GM23338 (cell line): ENCODE data around the gene MCC. TPM values are rescaled to one million over a fixed set of nuclear protein-coding genes. Genes with fewer than 3 reads are reported as not detected.

ENCODE experiments used
- ATAC-seq: fragments of 200-7000 bp; cut with Tn5 transposase; 3 replicates; pipeline ENCODE4 v1.9.1; 2020
- DNase-seq: peaks from one replicate; pipeline ENCODE4 v3.0.0-alpha.2; 2015; ENCODE audit warnings: low spot score
- H2AFZ ChIP-seq: fragments of 200-600 bp; sonication (generic); 2 replicates; pipeline ENCODE4 v1.8.0; 2016; ENCODE audit warnings: antibody characterized with exemption, mild to moderate bottlenecking, moderate library complexity
- H3F3A ChIP-seq: fragments of 200-600 bp; sonication (generic); replicated peaks from 2 replicates; pipeline ENCODE4 v1.8.0; 2017; ENCODE audit warnings: antibody characterized with exemption, mixed run types, low read depth
- H3K27ac ChIP-seq: fragments of 200-600 bp; sonication (generic); 2 replicates; pipeline ENCODE4 v1.6.1; 2016; ENCODE audit warnings: low read depth
- H3K27me3 ChIP-seq: fragments of 200-600 bp; sonication (generic); 2 replicates; pipeline ENCODE4 v1.8.0; 2016; ENCODE audit warnings: mild to moderate bottlenecking, mixed run types, moderate library complexity; ENCODE audit not compliant: insufficient read depth
- H3K36me3 ChIP-seq: fragments of 200-600 bp; sonication (generic); 2 replicates; pipeline ENCODE4 v1.8.0; 2016; ENCODE audit warnings: mild to moderate bottlenecking; ENCODE audit not compliant: insufficient read depth
- H3K4me1 ChIP-seq: fragments of 200-600 bp; sonication (generic); 2 replicates; pipeline ENCODE4 v1.8.0; 2016; ENCODE audit warnings: mild to moderate bottlenecking, moderate library complexity; ENCODE audit not compliant: insufficient read depth
- H3K4me2 ChIP-seq: fragments of 200-600 bp; sonication (generic); 2 replicates; pipeline ENCODE4 v1.7.1; 2017; ENCODE audit warnings: mixed run types
- H3K4me3 ChIP-seq: fragments of 200-600 bp; sonication (generic); 2 replicates; pipeline ENCODE4 v1.6.1; 2016; ENCODE audit warnings: mixed run types
- H3K79me2 ChIP-seq: fragments of 200-600 bp; sonication (generic); replicated peaks from 2 replicates; pipeline ENCODE4 v1.8.0; 2017; ENCODE audit warnings: mild to moderate bottlenecking; ENCODE audit not compliant: insufficient read depth
- H3K9me2 ChIP-seq: fragments of 200-600 bp; sonication (generic); 2 replicates; pipeline ENCODE4 v1.8.0; 2017; ENCODE audit not compliant: insufficient read depth
- H4K20me1 ChIP-seq: fragments of 200-600 bp; sonication (generic); replicated peaks from 2 replicates; pipeline ENCODE4 v1.8.0; 2017; ENCODE audit warnings: mild to moderate bottlenecking; ENCODE audit not compliant: insufficient read depth
- H3K27ac Mint-ChIP-seq: 2 replicates; pipeline ENCODE4 v1.8.0; 2020; ENCODE audit warnings: inconsistent platforms, mild to moderate bottlenecking, moderate library complexity, mixed read lengths
- H3K27me3 Mint-ChIP-seq: 3 replicates; pipeline ENCODE4 v1.8.0; 2022; ENCODE audit warnings: low read depth, mild to moderate bottlenecking, moderate library complexity, mixed read lengths, inconsistent platforms; ENCODE audit not compliant: insufficient read depth, poor library complexity
- H3K36me3 Mint-ChIP-seq: 3 replicates; pipeline ENCODE4 v1.8.0; 2021; ENCODE audit warnings: low read depth, mild to moderate bottlenecking, inconsistent platforms, moderate library complexity, mixed read lengths
- H3K4me1 Mint-ChIP-seq: 3 replicates; pipeline ENCODE4 v1.8.0; 2020; ENCODE audit warnings: mild to moderate bottlenecking, inconsistent platforms, mixed read lengths
- H3K4me3 Mint-ChIP-seq: 3 replicates; pipeline ENCODE4 v1.8.0; 2021; ENCODE audit warnings: moderate library complexity, mild to moderate bottlenecking, inconsistent platforms, mixed read lengths
- H3K9me3 Mint-ChIP-seq: 3 replicates; pipeline ENCODE4 v1.8.0; 2020; ENCODE audit warnings: moderate library complexity, mild to moderate bottlenecking, inconsistent platforms, mixed read lengths
- CREB1 ChIP-seq: fragments of 250-450 bp; sonication (Bioruptor Pico); IDR thresholded peaks from 2 replicates; pipeline ENCODE4 v1.5.0; 2020; ENCODE audit warnings: low read depth, mild to moderate bottlenecking, moderate library complexity
- EZH2 ChIP-seq: fragments of 200-600 bp; sonication (generic); IDR thresholded peaks from one replicate; pipeline ENCODE4 v1.8.0; 2017; ENCODE audit warnings: antibody characterized with exemption, mild to moderate bottlenecking, low read depth; ENCODE audit not compliant: unreplicated experiment
- EZH2phosphoT487 ChIP-seq: fragments of 200-600 bp; sonication (generic); IDR thresholded peaks from one replicate; pipeline ENCODE4 v1.8.1; 2018; ENCODE audit warnings: antibody characterized with exemption; ENCODE audit not compliant: unreplicated experiment
- JUNB ChIP-seq: IDR thresholded peaks from one replicate; pipeline ENCODE4 v1.6.1; 2016; ENCODE audit warnings: antibody characterized with exemption; ENCODE audit not compliant: unreplicated experiment
- NANOG ChIP-seq: IDR thresholded peaks from 2 replicates; pipeline ENCODE4 v1.6.1; 2016; ENCODE audit warnings: antibody characterized with exemption, borderline replicate concordance
- POLR2AphosphoS5 ChIP-seq: IDR thresholded peaks from 2 replicates; pipeline ENCODE4 v1.6.1; 2016; ENCODE audit warnings: antibody characterized with exemption, low read depth
- STAT1 ChIP-seq: IDR thresholded peaks from one replicate; pipeline ENCODE4 v1.6.1; 2016; ENCODE audit warnings: antibody characterized with exemption; ENCODE audit not compliant: unreplicated experiment
- ZNF114 ChIP-seq: fragments of 250-450 bp; sonication (Bioruptor Pico); IDR thresholded peaks from 2 replicates; pipeline ENCODE4 v1.5.0; 2020; ENCODE audit warnings: mild to moderate bottlenecking, moderate library complexity
- ZNF331 ChIP-seq: fragments of 250-450 bp; sonication (Bioruptor Pico); IDR thresholded peaks from 2 replicates; pipeline ENCODE4 v1.5.0; 2020; ENCODE audit warnings: low read depth, mild to moderate bottlenecking, moderate library complexity
- polyA plus RNA-seq: library from polyadenylated mRNA; unstranded; fragments of >200 nt; fragmentation: Nextera tagmentation; extraction: Ambion mirVana; gene quantifications from 2 replicates; pipeline ENCODE4 v1.2.1, GENCODE V29; 2016
- total RNA-seq: library from RNA; depleted of rRNA; stranded (reverse); fragments of >200 nt; shearing (Covaris generic); gene quantifications from 2 replicates; pipeline ENCODE4 v1.2.3, GENCODE V29; 2014
- TF ChIP-seq, protein P1 (sequence below): IDR thresholded peaks from one replicate; pipeline ENCODE4 v1.6.1; 2018; ENCODE audit warnings: antibody characterized with exemption; ENCODE audit not compliant: unreplicated experiment
- TF ChIP-seq, protein P2 (sequence below): fragments of 250-450 bp; sonication (Bioruptor Pico); IDR thresholded peaks from 2 replicates; pipeline ENCODE4 v1.5.0; 2020; ENCODE audit warnings: mild to moderate bottlenecking, moderate library complexity
- TF ChIP-seq, protein P3 (sequence below): IDR thresholded peaks from 2 replicates; pipeline ENCODE4 v1.6.1; 2016; ENCODE audit warnings: antibody characterized with exemption
- TF ChIP-seq, protein P4 (sequence below), 2 experiments: fragments of 200-600 bp in 1 of 2; sonication (generic) in 1 of 2; conservative IDR thresholded peaks; 2 replicates each; pipeline versions ENCODE4 v1.5.1 to v1.6.1; 2016 to 2017; ENCODE audit warnings: antibody characterized with exemption in 2 of 2, low read depth in 2 of 2, mild to moderate bottlenecking in 2 of 2, moderate library complexity in 1 of 2

Gene MCC
- total and polyA plus RNA-seq, 2 experiments from 2014 or later, result 3.8 to 10.1 TPM

DNA sequence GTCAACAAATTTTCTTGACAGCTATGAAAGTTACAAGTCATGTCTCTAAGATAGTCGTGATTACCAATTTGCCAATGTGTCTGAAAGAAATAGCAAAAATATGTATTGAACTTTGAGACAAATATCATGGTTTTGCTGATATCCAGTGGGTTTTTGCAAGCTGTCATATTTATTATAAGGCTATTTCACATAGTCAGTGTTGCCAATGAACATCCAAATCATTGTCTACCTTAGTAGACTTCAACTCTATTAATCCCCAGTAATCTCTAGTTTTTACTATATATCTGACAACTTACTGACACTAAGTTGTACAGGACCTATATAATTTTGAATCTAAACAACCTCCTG lies 256.6 kb downstream of the MCC start:
- no peak for DNase-seq
- Histone ChIP-seq H3K27me3 (no peaks in the 10 kb centered on the region), H3K27ac (no peak overlapping the region), H3K79me2 (no peaks in the 10 kb centered on the region), H3K36me3 (no peaks in the 10 kb centered on the region), H2AFZ (no peak overlapping the region), H3K4me1 (peaks cover 33% of the 10 kb centered on the region), H4K20me1 (no peaks in the 10 kb centered on the region), H3K4me2 (no peak overlapping the region), H3K9me2 (no peaks in the 10 kb centered on the region), H3F3A (no peaks in the 10 kb centered on the region), H3K4me3 (no peak overlapping the region)
- no peaks in the 10 kb centered on the region for H3K36me3 Mint-ChIP-seq
- H3K27me3 Mint-ChIP-seq, result peaks cover under 1% of the 10 kb centered on the region
- TF ChIP-seq, protein P1, sequence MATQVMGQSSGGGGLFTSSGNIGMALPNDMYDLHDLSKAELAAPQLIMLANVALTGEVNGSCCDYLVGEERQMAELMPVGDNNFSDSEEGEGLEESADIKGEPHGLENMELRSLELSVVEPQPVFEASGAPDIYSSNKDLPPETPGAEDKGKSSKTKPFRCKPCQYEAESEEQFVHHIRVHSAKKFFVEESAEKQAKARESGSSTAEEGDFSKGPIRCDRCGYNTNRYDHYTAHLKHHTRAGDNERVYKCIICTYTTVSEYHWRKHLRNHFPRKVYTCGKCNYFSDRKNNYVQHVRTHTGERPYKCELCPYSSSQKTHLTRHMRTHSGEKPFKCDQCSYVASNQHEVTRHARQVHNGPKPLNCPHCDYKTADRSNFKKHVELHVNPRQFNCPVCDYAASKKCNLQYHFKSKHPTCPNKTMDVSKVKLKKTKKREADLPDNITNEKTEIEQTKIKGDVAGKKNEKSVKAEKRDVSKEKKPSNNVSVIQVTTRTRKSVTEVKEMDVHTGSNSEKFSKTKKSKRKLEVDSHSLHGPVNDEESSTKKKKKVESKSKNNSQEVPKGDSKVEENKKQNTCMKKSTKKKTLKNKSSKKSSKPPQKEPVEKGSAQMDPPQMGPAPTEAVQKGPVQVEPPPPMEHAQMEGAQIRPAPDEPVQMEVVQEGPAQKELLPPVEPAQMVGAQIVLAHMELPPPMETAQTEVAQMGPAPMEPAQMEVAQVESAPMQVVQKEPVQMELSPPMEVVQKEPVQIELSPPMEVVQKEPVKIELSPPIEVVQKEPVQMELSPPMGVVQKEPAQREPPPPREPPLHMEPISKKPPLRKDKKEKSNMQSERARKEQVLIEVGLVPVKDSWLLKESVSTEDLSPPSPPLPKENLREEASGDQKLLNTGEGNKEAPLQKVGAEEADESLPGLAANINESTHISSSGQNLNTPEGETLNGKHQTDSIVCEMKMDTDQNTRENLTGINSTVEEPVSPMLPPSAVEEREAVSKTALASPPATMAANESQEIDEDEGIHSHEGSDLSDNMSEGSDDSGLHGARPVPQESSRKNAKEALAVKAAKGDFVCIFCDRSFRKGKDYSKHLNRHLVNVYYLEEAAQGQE, result no peak
- TF ChIP-seq ZNF114 (CRISPR knock-in tag) (no peak), JUNB (no peak), NANOG (no peak), STAT1 (no peak), EZH2 (no peak), POLR2AphosphoS5 (no peak), EZH2phosphoT487 (no peak), ZNF331 (CRISPR knock-in tag) (no peak), CREB1 (CRISPR knock-in tag) (no peak)
- TF ChIP-seq, protein P2, sequence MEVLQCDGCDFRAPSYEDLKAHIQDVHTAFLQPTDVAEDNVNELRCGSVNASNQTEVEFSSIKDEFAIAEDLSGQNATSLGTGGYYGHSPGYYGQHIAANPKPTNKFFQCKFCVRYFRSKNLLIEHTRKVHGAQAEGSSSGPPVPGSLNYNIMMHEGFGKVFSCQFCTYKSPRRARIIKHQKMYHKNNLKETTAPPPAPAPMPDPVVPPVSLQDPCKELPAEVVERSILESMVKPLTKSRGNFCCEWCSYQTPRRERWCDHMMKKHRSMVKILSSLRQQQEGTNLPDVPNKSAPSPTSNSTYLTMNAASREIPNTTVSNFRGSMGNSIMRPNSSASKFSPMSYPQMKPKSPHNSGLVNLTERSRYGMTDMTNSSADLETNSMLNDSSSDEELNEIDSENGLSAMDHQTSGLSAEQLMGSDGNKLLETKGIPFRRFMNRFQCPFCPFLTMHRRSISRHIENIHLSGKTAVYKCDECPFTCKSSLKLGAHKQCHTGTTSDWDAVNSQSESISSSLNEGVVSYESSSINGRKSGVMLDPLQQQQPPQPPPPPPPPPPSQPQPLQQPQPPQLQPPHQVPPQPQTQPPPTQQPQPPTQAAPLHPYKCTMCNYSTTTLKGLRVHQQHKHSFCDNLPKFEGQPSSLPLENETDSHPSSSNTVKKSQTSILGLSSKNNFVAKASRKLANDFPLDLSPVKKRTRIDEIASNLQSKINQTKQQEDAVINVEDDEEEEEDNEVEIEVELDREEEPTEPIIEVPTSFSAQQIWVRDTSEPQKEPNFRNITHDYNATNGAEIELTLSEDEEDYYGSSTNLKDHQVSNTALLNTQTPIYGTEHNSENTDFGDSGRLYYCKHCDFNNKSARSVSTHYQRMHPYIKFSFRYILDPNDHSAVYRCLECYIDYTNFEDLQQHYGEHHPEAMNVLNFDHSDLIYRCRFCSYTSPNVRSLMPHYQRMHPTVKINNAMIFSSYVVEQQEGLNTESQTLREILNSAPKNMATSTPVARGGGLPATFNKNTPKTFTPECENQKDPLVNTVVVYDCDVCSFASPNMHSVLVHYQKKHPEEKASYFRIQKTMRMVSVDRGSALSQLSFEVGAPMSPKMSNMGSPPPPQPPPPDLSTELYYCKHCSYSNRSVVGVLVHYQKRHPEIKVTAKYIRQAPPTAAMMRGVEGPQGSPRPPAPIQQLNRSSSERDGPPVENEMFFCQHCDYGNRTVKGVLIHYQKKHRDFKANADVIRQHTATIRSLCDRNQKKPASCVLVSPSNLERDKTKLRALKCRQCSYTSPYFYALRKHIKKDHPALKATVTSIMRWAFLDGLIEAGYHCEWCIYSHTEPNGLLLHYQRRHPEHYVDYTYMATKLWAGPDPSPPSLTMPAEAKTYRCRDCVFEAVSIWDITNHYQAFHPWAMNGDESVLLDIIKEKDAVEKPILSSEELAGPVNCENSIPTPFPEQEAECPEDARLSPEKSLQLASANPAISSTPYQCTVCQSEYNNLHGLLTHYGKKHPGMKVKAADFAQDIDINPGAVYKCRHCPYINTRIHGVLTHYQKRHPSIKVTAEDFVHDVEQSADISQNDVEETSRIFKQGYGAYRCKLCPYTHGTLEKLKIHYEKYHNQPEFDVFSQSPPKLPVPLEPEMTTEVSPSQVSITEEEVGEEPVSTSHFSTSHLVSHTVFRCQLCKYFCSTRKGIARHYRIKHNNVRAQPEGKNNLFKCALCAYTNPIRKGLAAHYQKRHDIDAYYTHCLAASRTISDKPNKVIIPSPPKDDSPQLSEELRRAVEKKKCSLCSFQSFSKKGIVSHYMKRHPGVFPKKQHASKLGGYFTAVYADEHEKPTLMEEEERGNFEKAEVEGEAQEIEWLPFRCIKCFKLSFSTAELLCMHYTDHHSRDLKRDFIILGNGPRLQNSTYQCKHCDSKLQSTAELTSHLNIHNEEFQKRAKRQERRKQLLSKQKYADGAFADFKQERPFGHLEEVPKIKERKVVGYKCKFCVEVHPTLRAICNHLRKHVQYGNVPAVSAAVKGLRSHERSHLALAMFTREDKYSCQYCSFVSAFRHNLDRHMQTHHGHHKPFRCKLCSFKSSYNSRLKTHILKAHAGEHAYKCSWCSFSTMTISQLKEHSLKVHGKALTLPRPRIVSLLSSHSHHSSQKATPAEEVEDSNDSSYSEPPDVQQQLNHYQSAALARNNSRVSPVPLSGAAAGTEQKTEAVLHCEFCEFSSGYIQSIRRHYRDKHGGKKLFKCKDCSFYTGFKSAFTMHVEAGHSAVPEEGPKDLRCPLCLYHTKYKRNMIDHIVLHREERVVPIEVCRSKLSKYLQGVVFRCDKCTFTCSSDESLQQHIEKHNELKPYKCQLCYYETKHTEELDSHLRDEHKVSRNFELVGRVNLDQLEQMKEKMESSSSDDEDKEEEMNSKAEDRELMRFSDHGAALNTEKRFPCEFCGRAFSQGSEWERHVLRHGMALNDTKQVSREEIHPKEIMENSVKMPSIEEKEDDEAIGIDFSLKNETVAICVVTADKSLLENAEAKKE (CRISPR knock-in tag), result no peak
- TF ChIP-seq, protein P3, sequence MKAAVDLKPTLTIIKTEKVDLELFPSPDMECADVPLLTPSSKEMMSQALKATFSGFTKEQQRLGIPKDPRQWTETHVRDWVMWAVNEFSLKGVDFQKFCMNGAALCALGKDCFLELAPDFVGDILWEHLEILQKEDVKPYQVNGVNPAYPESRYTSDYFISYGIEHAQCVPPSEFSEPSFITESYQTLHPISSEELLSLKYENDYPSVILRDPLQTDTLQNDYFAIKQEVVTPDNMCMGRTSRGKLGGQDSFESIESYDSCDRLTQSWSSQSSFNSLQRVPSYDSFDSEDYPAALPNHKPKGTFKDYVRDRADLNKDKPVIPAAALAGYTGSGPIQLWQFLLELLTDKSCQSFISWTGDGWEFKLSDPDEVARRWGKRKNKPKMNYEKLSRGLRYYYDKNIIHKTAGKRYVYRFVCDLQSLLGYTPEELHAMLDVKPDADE, result no peak
- TF ChIP-seq, protein P4, sequence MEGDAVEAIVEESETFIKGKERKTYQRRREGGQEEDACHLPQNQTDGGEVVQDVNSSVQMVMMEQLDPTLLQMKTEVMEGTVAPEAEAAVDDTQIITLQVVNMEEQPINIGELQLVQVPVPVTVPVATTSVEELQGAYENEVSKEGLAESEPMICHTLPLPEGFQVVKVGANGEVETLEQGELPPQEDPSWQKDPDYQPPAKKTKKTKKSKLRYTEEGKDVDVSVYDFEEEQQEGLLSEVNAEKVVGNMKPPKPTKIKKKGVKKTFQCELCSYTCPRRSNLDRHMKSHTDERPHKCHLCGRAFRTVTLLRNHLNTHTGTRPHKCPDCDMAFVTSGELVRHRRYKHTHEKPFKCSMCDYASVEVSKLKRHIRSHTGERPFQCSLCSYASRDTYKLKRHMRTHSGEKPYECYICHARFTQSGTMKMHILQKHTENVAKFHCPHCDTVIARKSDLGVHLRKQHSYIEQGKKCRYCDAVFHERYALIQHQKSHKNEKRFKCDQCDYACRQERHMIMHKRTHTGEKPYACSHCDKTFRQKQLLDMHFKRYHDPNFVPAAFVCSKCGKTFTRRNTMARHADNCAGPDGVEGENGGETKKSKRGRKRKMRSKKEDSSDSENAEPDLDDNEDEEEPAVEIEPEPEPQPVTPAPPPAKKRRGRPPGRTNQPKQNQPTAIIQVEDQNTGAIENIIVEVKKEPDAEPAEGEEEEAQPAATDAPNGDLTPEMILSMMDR (conservative IDR thresholded peaks at IDR 0.05; ENCODE audit: low read depth in 2 of 2), result no peak
- no peak overlapping the region for H3K4me3 Mint-ChIP-seq
- no peaks in the 10 kb centered on the region for H3K9me3 Mint-ChIP-seq
- no peak for ATAC-seq
- peaks cover 65% of the 10 kb centered on the region for H3K4me1 Mint-ChIP-seq
- H3K27ac Mint-ChIP-seq, result no peak overlapping the region
